SK-N-SH treated with all-trans-retinoic acid at 6 μM for 48 hours (cell line): Measurements from ENCODE around the gene CCL18.

ENCODE experiments used
- ATAC-seq: fragments of 200-7000 bp; cut with Tn5 transposase; 3 replicates; pipeline ENCODE4 v1.9.1; 2020; ENCODE audit warnings: mild to moderate bottlenecking, moderate library complexity
- ARNTL ChIP-seq: fragments of 450-650 bp; formaldehyde crosslinking; IDR thresholded peaks from 2 replicates; pipeline ENCODE4 v1.5.0; 2020; ENCODE audit warnings: low read depth, mild to moderate bottlenecking, moderate library complexity, borderline replicate concordance
- BACH2 ChIP-seq: fragments of 250-450 bp; sonication (Bioruptor Pico); IDR thresholded peaks from 2 replicates; pipeline ENCODE4 v1.9.0; 2021; ENCODE audit warnings: mild to moderate bottlenecking, borderline replicate concordance
- CSDC2 ChIP-seq: fragments of 250-450 bp; sonication (Bioruptor Pico); IDR thresholded peaks from 2 replicates; pipeline ENCODE4 v1.5.0; 2020; ENCODE audit warnings: mild to moderate bottlenecking, moderate library complexity
- ESRRG ChIP-seq: fragments of 250-450 bp; sonication (Bioruptor Pico); IDR thresholded peaks from 2 replicates; pipeline ENCODE4 v1.6.1; 2021; ENCODE audit warnings: mild to moderate bottlenecking
- GLIS3 ChIP-seq: fragments of 250-450 bp; sonication (Bioruptor Pico); IDR thresholded peaks from 2 replicates; pipeline ENCODE4 v1.5.0; 2020; ENCODE audit warnings: mild to moderate bottlenecking, moderate library complexity
- ISL1 ChIP-seq: fragments of 250-450 bp; sonication (Bioruptor Pico); IDR thresholded peaks from 2 replicates; pipeline ENCODE4 v2.1.2; 2022; ENCODE audit warnings: mild to moderate bottlenecking, moderate library complexity
- OSR1 ChIP-seq: fragments of 250-450 bp; sonication (Bioruptor Pico); IDR thresholded peaks from 2 replicates; pipeline ENCODE4 v1.8.0; 2022; ENCODE audit warnings: moderate library complexity, mild to moderate bottlenecking, inconsistent platforms
- PPARA ChIP-seq: fragments of 250-450 bp; sonication (Bioruptor Pico); IDR thresholded peaks from 2 replicates; pipeline ENCODE4 v1.5.0; 2020; ENCODE audit warnings: mild to moderate bottlenecking, borderline replicate concordance
- RARB ChIP-seq: fragments of 250-450 bp; sonication (Bioruptor Pico); IDR thresholded peaks from 2 replicates; pipeline ENCODE4 v1.8.0; 2021; ENCODE audit warnings: mild to moderate bottlenecking, moderate library complexity
- SNAI2 ChIP-seq: fragments of 250-450 bp; sonication (Bioruptor Pico); IDR thresholded peaks from 2 replicates; pipeline ENCODE4 v1.5.0; 2020; ENCODE audit warnings: mild to moderate bottlenecking, moderate library complexity
- TCF4 ChIP-seq: fragments of 250-450 bp; sonication (Bioruptor Pico); IDR thresholded peaks from 2 replicates; pipeline ENCODE4 v1.8.0; 2021; ENCODE audit warnings: mild to moderate bottlenecking, moderate library complexity, borderline replicate concordance
- ZC3H10 ChIP-seq: fragments of 250-450 bp; sonication (Bioruptor Pico); IDR thresholded peaks from 2 replicates; pipeline ENCODE4 v1.5.1; 2021; ENCODE audit warnings: mild to moderate bottlenecking, moderate library complexity
- ZFP3 ChIP-seq: fragments of 250-450 bp; sonication (Bioruptor Pico); IDR thresholded peaks from 2 replicates; pipeline ENCODE4 v1.5.0; 2020; ENCODE audit warnings: mild to moderate bottlenecking, moderate library complexity
- ZFP30 ChIP-seq: fragments of 450-650 bp; formaldehyde crosslinking; IDR thresholded peaks from 2 replicates; pipeline ENCODE4 v1.5.0; 2022; ENCODE audit warnings: mild to moderate bottlenecking, moderate library complexity
- ZNF70 ChIP-seq: fragments of 450-650 bp; formaldehyde crosslinking; IDR thresholded peaks from 2 replicates; pipeline ENCODE4 v1.5.0; 2020; ENCODE audit warnings: mild to moderate bottlenecking, moderate library complexity
- ZNF8 ChIP-seq: fragments of 450-650 bp; formaldehyde crosslinking; IDR thresholded peaks from 2 replicates; pipeline ENCODE4 v1.5.0; 2020; ENCODE audit warnings: mild to moderate bottlenecking, moderate library complexity
- TF ChIP-seq, protein P1 (sequence below): fragments of 250-450 bp; sonication (Bioruptor Pico); IDR thresholded peaks from 2 replicates; pipeline ENCODE4 v1.5.1; 2020; ENCODE audit warnings: low read depth, mild to moderate bottlenecking, moderate library complexity
- TF ChIP-seq, protein P2 (sequence below): fragments of 250-450 bp; sonication (Bioruptor Pico); IDR thresholded peaks from 2 replicates; pipeline ENCODE4 v1.5.1; 2021; ENCODE audit warnings: mild to moderate bottlenecking, moderate library complexity
- TF ChIP-seq, protein P3 (sequence below): fragments of 250-450 bp; sonication (Bioruptor Pico); IDR thresholded peaks from 2 replicates; pipeline ENCODE4 v1.5.0; 2020; ENCODE audit warnings: mild to moderate bottlenecking, moderate library complexity
- TF ChIP-seq, protein P4 (sequence below): fragments of 250-450 bp; sonication (Bioruptor Pico); IDR thresholded peaks from 2 replicates; pipeline ENCODE4 v1.8.0; 2020; ENCODE audit warnings: mild to moderate bottlenecking, moderate library complexity, borderline replicate concordance
- TF ChIP-seq, protein P5 (sequence below): fragments of 250-450 bp; sonication (Bioruptor Pico); IDR thresholded peaks from 2 replicates; pipeline ENCODE4 v1.8.0; 2021; ENCODE audit warnings: low read depth, mild to moderate bottlenecking, moderate library complexity, borderline replicate concordance

Gene CCL18

DNA sequence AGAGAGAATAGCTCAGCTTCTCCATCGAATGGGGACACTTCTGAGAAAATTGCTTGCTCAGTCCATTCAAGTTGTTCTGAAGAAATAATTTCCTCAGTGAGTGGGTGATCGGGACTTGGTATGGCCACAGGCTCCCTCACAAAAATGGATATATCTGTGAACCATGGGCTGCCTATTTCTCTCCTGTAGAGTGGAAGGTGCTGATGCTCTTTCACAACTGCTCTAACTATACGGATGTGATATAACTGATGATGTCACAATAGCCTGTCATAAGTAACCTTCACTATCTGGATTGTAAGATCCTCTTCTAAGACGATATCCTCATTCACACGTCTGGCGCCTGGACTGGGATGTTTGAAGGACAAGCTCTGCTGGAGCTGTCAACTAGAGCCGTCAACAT is 4.7 kb upstream of the CCL18 start (continued):
- TF ChIP-seq SNAI2: no peak

DNA sequence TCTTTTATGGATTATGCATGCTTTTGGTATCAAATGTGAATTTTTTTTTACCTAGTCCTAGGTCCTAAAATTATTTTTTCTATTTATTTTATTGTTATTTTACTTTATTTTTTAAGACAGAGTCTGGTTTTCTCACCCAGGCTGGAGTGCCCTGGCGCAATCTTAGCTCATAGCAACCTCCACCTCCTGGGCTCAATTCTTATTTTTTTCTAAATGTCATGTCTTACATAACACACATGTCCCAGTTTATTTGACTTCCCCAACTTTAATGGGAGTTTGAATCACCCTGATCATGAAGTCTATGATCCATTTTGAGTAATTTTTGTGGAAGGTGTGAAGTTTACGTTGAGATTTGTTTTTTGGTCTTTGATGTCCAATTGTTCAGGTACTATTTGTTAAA is 3.3 kb upstream of the CCL18 start:
- TF ChIP-seq TCF4 (CRISPR knock-in tag): no peak
- TF ChIP-seq BACH2 (CRISPR knock-in tag): no peak
- no peak for TF ChIP-seq ZFP30 (CRISPR knock-in tag)
- TF ChIP-seq SNAI2: no peak
- TF ChIP-seq PPARA (CRISPR knock-in tag): no peak
- no peak for TF ChIP-seq ARNTL (CRISPR knock-in tag)
- TF ChIP-seq, protein P1, sequence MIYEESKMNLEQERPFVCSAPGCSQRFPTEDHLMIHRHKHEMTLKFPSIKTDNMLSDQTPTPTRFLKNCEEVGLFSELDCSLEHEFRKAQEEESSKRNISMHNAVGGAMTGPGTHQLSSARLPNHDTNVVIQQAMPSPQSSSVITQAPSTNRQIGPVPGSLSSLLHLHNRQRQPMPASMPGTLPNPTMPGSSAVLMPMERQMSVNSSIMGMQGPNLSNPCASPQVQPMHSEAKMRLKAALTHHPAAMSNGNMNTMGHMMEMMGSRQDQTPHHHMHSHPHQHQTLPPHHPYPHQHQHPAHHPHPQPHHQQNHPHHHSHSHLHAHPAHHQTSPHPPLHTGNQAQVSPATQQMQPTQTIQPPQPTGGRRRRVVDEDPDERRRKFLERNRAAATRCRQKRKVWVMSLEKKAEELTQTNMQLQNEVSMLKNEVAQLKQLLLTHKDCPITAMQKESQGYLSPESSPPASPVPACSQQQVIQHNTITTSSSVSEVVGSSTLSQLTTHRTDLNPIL (CRISPR knock-in tag): no peak
- TF ChIP-seq ZC3H10 (CRISPR knock-in tag): no peak
- no peak for TF ChIP-seq CSDC2 (CRISPR knock-in tag)
- TF ChIP-seq ISL1: no peak
- TF ChIP-seq, protein P2, sequence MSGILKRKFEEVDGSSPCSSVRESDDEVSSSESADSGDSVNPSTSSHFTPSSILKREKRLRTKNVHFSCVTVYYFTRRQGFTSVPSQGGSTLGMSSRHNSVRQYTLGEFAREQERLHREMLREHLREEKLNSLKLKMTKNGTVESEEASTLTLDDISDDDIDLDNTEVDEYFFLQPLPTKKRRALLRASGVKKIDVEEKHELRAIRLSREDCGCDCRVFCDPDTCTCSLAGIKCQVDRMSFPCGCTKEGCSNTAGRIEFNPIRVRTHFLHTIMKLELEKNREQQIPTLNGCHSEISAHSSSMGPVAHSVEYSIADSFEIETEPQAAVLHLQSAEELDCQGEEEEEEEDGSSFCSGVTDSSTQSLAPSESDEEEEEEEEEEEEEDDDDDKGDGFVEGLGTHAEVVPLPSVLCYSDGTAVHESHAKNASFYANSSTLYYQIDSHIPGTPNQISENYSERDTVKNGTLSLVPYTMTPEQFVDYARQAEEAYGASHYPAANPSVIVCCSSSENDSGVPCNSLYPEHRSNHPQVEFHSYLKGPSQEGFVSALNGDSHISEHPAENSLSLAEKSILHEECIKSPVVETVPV (CRISPR knock-in tag): no peak
- TF ChIP-seq, protein P3, sequence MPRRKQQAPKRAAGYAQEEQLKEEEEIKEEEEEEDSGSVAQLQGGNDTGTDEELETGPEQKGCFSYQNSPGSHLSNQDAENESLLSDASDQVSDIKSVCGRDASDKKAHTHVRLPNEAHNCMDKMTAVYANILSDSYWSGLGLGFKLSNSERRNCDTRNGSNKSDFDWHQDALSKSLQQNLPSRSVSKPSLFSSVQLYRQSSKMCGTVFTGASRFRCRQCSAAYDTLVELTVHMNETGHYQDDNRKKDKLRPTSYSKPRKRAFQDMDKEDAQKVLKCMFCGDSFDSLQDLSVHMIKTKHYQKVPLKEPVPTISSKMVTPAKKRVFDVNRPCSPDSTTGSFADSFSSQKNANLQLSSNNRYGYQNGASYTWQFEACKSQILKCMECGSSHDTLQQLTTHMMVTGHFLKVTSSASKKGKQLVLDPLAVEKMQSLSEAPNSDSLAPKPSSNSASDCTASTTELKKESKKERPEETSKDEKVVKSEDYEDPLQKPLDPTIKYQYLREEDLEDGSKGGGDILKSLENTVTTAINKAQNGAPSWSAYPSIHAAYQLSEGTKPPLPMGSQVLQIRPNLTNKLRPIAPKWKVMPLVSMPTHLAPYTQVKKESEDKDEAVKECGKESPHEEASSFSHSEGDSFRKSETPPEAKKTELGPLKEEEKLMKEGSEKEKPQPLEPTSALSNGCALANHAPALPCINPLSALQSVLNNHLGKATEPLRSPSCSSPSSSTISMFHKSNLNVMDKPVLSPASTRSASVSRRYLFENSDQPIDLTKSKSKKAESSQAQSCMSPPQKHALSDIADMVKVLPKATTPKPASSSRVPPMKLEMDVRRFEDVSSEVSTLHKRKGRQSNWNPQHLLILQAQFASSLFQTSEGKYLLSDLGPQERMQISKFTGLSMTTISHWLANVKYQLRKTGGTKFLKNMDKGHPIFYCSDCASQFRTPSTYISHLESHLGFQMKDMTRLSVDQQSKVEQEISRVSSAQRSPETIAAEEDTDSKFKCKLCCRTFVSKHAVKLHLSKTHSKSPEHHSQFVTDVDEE: no peak
- TF ChIP-seq, protein P4, sequence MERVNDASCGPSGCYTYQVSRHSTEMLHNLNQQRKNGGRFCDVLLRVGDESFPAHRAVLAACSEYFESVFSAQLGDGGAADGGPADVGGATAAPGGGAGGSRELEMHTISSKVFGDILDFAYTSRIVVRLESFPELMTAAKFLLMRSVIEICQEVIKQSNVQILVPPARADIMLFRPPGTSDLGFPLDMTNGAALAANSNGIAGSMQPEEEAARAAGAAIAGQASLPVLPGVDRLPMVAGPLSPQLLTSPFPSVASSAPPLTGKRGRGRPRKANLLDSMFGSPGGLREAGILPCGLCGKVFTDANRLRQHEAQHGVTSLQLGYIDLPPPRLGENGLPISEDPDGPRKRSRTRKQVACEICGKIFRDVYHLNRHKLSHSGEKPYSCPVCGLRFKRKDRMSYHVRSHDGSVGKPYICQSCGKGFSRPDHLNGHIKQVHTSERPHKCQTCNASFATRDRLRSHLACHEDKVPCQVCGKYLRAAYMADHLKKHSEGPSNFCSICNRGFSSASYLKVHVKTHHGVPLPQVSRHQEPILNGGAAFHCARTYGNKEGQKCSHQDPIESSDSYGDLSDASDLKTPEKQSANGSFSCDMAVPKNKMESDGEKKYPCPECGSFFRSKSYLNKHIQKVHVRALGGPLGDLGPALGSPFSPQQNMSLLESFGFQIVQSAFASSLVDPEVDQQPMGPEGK (CRISPR knock-in tag): no peak
- no peak for TF ChIP-seq ZNF8 (CRISPR knock-in tag)
- TF ChIP-seq ZNF70 (CRISPR knock-in tag): no peak
- no peak for ATAC-seq

DNA sequence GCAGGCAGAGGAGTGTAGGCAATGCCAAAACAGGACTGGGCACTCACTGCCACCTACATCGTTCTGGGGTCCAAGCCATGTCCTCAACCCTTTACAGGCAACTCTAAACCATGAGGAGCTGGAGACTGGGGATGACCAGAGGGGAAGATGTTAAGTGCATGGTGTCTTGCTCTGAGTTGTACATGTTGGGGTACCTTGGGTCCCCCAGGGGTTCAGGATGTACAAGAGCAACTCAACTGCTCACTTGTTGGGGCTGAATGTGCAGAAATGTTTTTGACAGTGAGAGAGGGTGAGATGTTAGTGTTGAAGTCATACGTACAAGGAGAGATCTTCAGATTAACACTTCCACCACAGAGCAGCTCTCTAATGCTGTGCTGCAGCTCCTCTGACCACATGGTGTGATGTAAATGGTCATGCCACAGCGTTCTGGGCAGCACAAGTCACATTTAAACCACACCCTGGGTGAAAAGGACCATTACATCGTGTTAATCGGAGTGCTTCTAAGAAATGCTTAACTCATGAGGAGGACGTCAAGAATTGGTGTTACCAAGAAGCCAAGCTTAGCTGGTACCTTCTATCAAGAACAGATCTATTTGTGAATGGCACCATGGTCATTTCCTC is 2.4 kb downstream of the CCL18 start:
- TF ChIP-seq, protein P1 (CRISPR knock-in tag): no peak
- TF ChIP-seq TCF4 (CRISPR knock-in tag) (no peak), PPARA (CRISPR knock-in tag) (no peak), OSR1 (CRISPR knock-in tag) (no peak), ARNTL (CRISPR knock-in tag) (no peak)
- TF ChIP-seq, protein P2 (CRISPR knock-in tag): no peak
- no peak for ATAC-seq

DNA sequence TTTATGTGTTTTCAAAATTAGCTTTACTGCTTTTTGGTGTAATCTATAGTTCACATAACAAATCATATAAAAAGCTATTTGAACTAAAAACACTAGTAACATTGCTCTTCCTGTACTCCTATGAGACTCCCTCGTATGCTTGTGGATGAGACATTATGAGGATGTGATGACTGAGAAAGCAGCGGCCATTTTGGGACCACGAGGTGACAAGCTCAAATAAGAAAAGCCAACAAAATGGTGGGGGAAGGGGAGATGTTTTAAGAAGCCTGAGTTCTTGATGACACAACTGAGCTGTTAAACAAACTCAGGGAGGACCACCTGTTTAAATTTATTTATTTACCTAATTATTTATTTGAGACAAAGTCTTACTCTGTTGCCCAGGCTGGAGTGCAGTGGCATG is 4.5 kb downstream of the CCL18 start:
- no peak for ATAC-seq
- TF ChIP-seq, protein P5, sequence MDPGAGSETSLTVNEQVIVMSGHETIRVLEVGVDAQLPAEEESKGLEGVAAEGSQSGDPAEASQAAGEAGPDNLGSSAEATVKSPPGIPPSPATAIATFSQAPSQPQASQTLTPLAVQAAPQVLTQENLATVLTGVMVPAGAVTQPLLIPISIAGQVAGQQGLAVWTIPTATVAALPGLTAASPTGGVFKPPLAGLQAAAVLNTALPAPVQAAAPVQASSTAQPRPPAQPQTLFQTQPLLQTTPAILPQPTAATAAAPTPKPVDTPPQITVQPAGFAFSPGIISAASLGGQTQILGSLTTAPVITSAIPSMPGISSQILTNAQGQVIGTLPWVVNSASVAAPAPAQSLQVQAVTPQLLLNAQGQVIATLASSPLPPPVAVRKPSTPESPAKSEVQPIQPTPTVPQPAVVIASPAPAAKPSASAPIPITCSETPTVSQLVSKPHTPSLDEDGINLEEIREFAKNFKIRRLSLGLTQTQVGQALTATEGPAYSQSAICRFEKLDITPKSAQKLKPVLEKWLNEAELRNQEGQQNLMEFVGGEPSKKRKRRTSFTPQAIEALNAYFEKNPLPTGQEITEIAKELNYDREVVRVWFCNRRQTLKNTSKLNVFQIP (CRISPR knock-in tag): no peak
- TF ChIP-seq RARB (no peak), ISL1 (no peak), ZFP30 (CRISPR knock-in tag) (no peak), ZFP3 (CRISPR knock-in tag) (no peak), GLIS3 (CRISPR knock-in tag) (no peak), TCF4 (CRISPR knock-in tag) (no peak), ESRRG (CRISPR knock-in tag) (no peak)
- TF ChIP-seq, protein P4 (CRISPR knock-in tag): no peak
